IPS-11a (cell line): Measurements from ENCODE around the gene KCNK4.

ENCODE experiments used
- H3K4me3 ChIP-seq: one replicate; pipeline ENCODE4 v1.5.1; 2013; ENCODE audit warnings: low read depth, low read length, control low read depth

KCNK4 gene

GRCh38 chr11:64253043-64253442 lies 38.1 kb upstream of the KCNK4 start:
- H3K4me3 ChIP-seq = no peak overlapping the region

- no peak overlapping the region for H3K4me3 ChIP-seq
These were observed 37.6 kb upstream of the KCNK4 start for GRCh38 chr11:64253481-64253880.

- no peak overlapping the region for H3K4me3 ChIP-seq
These were observed 36.8 kb upstream of the KCNK4 start for GRCh38 chr11:64254326-64254725.

- H3K4me3 ChIP-seq = no peak overlapping the region
These were observed 35.7 kb upstream of the KCNK4 start for GRCh38 chr11:64255135-64256128.

GRCh38 chr11:64256300-64256699 lies 34.8 kb upstream of the KCNK4 start:
- no peak overlapping the region for H3K4me3 ChIP-seq

- no peak overlapping the region for H3K4me3 ChIP-seq
These were observed 32.7 kb upstream of the KCNK4 start for GRCh38 chr11:64258356-64258755.

- no peak overlapping the region for H3K4me3 ChIP-seq
These were observed 32.1 kb upstream of the KCNK4 start for GRCh38 chr11:64258946-64259532.

- no peak overlapping the region for H3K4me3 ChIP-seq
These were observed 31.5 kb upstream of the KCNK4 start for GRCh38 chr11:64259533-64260067.

- H3K4me3 ChIP-seq = no peak overlapping the region
These were observed 30.9 kb upstream of the KCNK4 start for GRCh38 chr11:64260147-64260708.

- H3K4me3 ChIP-seq = no peak overlapping the region
These were observed 29.5 kb upstream of the KCNK4 start for GRCh38 chr11:64261556-64262080.

GRCh38 chr11:64262271-64263002 lies 28.7 kb upstream of the KCNK4 start:
- H3K4me3 ChIP-seq = no peak overlapping the region

GRCh38 chr11:64263021-64263946 lies 27.8 kb upstream of the KCNK4 start:
- H3K4me3 ChIP-seq = no peak overlapping the region

GRCh38 chr11:64263947-64264317 lies 27.2 kb upstream of the KCNK4 start:
- no peak overlapping the region for H3K4me3 ChIP-seq

GRCh38 chr11:64264371-64264852 lies 26.7 kb upstream of the KCNK4 start:
- H3K4me3 ChIP-seq = no peak overlapping the region

- H3K4me3 ChIP-seq = no peak overlapping the region
These were observed 25.6 kb upstream of the KCNK4 start for GRCh38 chr11:64265176-64266160.

GRCh38 chr11:64266339-64266738 lies 24.8 kb upstream of the KCNK4 start:
- no peak overlapping the region for H3K4me3 ChIP-seq

GRCh38 chr11:64267207-64267945 lies 23.7 kb upstream of the KCNK4 start:
- no peak overlapping the region for H3K4me3 ChIP-seq
